ENCODE results near the gene COL4A1.

COL4A1 gene

DNA sequence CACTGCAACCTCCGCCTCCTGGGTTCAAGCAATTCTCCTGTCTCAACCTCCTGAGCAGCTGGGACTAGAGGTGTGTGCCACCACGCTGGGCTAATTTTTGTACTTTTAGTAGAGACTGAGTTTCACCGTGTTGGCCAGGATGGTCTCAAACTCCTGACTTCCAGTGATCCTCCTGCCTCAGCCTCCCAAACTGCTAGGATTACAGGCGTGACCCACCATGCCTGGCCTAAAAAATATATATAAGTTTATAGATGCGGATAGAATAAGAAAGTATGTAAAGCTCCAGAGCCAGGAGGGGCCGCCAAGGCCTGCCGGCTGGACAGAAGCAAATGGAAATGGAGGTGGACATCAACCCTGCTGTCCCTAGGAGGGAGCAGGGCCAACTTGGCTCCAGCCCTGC, 66.0 kb downstream of the COL4A1 start:
- no peak for TF ChIP-seq CTCF (conservative IDR thresholded peaks at IDR 0.05)

GRCh38 chr13:110240352-110240751, 66.6 kb downstream of the COL4A1 start:
- H3K27ac ChIP-seq = no peak overlapping the region
- TF ChIP-seq CTCF (conservative IDR thresholded peaks at IDR 0.05) = no peak

More for the DNA sequence above, 66.0 kb downstream of the COL4A1 start:
- H3K27ac ChIP-seq = no peak overlapping the region

DNA sequence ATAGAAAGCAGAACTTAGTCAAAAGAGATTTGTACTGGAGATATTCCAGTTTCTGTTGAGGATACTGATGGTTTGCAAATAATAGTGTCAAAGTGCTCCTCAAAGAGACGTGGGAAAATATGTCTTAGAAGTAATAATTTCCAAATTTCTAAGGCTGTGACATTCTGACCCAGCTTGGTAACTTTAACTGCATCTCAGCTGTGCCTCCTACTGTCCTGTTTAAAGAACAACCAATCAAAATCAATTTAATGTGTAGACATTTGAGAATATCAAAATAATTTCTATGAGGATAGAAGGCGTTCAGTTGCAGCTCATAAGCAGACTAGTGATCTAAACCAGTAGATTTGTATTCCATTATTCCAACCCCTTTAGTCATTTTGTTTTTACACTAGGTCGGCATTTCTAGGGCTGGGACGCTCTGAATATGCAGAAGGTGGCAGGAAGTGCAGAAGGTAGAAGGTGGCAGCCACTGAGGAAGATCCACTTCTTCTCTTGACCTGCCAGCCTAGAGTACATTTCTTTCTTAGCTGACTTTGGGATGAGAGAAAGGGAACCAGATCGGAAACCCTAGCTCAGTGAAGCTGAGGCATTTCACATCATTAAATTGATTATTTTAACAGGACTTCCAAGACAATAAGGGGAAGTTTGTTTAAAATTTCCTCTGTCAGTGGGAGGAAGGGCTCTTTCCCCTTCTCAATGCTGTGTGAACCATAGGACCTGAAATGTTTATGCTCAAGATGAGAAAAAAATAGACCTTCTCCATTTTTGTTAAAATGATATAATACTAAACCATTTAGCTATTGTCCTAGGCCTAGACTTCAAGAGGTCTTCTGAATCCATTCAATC, 67.5 kb downstream of the COL4A1 start:
- H3K27ac ChIP-seq = no peak overlapping the region
- no peak for TF ChIP-seq CTCF (conservative IDR thresholded peaks at IDR 0.05)

DNA sequence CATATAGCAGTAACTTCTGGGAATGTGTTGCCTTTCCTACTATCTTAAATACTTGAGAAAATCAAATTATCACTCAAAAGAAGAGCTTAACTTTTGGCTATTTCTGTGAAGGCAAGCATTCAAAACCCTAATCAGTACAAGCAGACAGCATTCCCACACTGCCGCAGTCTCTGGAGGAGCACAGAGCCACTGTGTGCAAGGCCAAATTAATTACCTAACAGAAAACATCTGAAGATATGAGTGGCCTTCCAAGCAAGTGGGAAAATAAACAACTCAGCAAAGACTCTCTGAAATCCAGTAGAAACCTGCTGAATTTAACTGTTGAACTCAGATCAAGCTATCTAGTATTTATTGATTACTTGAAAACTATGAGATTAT, 68.2 kb downstream of the COL4A1 start:
- no peak for TF ChIP-seq CTCF (conservative IDR thresholded peaks at IDR 0.05)
- no peak overlapping the region for H3K27ac ChIP-seq

- no peak overlapping the region for H3K27ac ChIP-seq
- no peak for TF ChIP-seq CTCF (conservative IDR thresholded peaks at IDR 0.05)
Measured at GRCh38 chr13:110237875-110238817, 68.8 kb downstream of the COL4A1 start.

DNA sequence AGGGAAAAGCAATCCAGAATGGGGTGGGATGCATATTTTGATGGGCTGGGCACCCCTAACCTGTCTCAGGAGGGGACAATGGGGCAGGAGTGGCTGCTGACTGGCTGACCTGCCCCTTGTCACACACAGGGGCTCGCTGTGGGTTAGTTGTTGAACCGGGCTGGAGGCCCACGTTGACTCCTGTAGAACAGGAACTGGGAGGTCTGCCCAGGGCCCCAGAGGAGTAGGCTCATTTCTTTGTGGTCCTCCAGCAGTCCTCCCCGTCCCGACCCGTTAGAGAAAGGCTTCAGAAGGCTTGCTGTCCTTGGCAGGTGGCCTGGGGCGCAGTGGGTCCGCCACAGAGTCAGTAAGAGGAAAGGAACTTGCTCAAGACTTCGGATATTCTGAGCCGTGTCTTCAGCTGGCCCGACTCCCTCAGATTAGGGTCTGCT, 70.1 kb downstream of the COL4A1 start:
- TF ChIP-seq CTCF (conservative IDR thresholded peaks at IDR 0.05) = no peak
- H3K27ac ChIP-seq = no peak overlapping the region

DNA sequence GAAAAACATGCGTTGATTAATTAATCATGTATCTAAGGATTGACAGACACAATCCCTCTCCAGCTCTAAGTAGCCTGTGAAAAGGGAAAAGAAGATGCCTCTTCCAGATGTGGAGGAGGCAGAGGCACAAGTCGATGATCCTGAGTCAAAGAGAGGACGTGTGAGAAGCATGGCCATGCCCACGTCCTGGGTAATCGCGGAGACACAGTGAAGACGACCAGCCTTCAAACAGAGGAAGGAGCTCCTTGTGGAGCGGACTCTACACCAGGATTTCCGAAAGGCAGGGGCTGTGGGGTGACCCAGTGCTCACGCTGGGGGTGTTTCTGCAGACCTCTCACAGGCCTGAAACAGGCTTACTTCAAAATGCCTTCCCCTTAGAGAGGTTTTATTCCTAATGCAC, 70.5 kb downstream of the COL4A1 start:
- no peak overlapping the region for H3K27ac ChIP-seq
- no peak for TF ChIP-seq CTCF (conservative IDR thresholded peaks at IDR 0.05)

Data from VCaP (cell line).